GM11168 (cell line): ENCODE data around the gene TK2.
"Not testable (repeated sequence)": the region's sequence is repeated elsewhere in the genome, so short reads cannot be mapped to it uniquely, and the experiment has no call there.

Source experiments
- in situ Hi-C: fragments of 300-500 bp; cut with MboI; formaldehyde crosslinking; loops from one replicate; pipeline ENCODE4 v1.12.0; 2022; ENCODE audit warnings: low sequenced_read_pairs; ENCODE audit not compliant: unreplicated experiment

The TK2 gene

DNA sequence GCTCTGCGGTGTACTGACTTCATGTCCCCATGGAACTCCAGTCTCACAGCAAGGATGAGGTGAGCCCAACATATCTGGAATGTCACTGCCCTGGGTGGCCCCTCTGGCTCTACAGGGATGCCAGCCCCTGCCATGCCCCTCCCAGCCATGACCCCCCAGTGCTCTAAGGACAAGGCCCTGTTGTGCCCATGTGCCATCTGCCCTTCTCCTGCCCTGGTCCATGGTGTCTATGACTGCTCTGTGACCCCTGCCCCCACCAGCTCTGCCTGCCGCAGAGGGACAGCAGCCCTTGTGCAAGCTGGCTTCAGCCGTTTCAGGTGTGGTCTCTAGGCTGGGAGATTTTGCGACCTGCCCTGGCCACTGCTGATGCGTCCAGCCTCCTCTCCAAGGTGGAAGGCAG lies 40.3 kb downstream of the TK2 start:
- in situ Hi-C loops, result no loop called here

- in situ Hi-C loops, result no loop called here
Observed at GRCh38 chr16:66508914-66509496, 40.9 kb downstream of the TK2 start.

DNA sequence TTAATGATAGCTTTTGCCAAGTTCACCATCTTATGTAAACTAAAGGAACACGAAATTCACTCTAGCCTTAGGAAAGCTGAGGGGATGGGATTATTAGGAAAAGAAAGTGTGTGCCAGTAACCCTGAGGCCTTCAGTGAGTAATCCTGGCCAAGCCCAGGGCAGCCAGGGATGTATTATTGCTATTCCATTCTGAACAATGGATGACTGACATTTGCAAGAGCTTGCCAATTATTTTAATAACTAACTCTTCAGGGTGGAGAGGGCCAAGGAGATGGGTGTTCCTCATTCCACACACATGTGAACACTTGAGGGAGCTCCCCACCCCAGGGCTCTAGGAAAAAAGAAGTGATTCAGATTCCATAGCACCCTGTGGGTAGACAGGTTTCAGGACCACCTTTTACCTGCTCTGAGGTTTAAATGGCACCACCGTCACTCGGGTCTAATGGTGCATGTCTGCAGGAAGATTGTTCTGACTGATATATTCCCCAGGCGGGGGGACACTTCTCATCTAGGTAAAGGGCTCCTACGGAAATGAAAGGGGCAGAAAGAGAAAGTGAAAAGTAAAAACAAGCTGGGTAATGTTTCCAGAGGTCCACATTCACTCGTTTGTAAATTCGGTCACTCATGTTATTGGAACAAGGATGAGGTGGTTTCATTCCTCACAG lies 41.5 kb downstream of the TK2 start:
- in situ Hi-C loops, result no loop called here

- in situ Hi-C loops, result no loop called here
Observed at GRCh38 chr16:66507731-66508239, 42.1 kb downstream of the TK2 start.

- in situ Hi-C loops, result no loop called here
Observed at GRCh38 chr16:66503612-66504011, 46.3 kb downstream of the TK2 start.

- in situ Hi-C loops, result no loop called here
Observed at GRCh38 chr16:66503030-66503429, 46.9 kb downstream of the TK2 start.

DNA sequence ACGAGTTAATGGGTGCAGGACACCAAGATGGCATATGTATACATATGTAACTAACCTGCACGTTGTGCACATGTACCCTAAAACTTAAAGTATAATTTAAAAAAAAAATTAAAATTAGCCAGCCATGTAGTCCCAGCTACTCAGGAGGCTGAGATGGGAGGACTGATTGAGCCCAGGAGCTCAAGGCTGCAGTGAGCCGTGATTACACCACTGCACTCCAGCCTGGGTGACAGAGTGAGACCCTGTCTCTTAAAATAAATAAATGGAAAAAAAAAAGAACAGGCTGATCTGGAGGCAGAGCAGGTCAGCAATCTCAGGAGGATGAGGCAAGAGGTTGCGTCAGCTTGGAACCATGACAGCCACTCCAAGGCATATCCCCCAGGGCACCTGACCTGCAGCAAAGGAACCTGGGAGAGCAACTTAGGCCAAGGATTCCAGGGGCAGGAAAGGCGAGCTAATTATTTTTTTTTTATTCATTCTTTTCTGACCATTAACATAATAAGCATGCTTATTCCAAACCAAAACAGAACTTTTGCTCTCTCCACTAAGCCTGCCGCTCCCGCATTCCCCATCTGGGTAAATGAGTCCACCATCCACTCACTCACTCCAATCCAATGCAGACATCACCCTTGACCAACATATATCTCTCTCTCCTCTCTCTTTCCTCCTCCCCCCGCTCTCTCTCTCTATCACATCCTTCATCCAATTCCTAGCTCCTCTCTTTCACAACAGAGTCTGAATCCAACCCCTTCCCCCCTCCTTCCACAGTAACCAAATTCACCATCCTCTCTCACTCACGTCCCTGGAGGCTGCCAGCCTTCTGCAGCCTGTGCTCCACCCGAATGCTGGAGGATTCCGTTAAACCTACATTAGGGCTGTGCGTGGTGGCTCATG lies 47.7 kb downstream of the TK2 start:
- in situ Hi-C loops, result no loop called here

DNA sequence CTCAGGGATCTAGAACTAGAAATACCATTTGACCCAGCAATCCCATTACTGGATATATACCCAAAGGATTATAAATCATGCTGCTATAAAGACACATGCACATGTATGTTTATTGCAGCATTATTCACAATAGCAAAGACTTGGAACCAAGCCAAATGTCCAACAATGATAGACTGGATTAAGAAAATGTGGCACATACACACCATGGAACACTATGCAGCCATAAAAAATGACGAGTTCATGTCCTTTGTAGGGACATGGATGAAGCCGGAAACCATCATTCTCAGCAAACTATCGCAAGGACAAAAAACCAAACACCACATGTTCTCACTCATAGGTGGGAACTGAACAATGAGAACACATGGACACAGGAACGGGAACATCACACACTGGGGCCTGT lies 48.4 kb downstream of the TK2 start:
- in situ Hi-C loops, result not testable (repeated sequence)

GRCh38 chr16:66497921-66498320 lies 52.0 kb downstream of the TK2 start:
- in situ Hi-C loops, result not testable (repeated sequence)

DNA sequence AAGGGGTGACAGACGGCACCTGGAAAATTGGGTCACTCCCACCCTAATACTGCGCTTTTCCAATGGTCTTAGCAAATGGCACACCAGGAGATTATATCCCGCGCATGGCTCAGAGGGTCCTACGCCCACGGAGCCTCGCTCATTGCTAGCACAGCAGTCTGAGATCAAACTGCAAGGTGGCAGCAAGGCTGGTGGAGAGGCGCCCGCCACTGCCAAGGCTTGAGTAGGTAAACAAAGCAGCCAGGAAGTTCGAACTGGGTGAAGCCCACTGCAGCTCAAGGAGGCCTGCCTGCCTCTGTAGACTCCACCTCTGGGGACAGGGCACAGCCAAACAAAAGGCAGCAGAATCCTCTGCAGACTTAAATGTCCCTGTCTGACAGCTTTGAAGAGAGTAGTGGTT lies 53.7 kb downstream of the TK2 start:
- in situ Hi-C loops, result not testable (repeated sequence)

DNA sequence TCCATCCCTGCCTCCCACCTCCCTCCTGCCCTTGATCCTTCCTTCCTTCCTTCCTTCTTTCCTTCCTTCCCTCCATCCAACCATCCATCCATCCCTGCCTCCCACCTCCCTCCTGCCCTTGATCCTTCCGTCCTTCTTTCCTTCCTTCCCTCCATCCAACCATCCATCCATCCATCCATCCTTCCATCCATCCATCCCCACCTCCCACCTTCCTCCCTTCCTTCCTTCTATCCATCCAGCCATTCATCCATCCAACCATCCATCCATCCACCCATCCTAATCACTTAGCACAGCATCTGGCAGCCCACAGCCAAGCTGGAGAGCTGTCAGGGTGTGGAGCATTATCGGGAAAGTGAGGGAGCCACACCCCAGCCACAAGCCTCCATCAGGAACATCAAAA lies 54.5 kb downstream of the TK2 start:
- in situ Hi-C loops, result no loop called here

DNA sequence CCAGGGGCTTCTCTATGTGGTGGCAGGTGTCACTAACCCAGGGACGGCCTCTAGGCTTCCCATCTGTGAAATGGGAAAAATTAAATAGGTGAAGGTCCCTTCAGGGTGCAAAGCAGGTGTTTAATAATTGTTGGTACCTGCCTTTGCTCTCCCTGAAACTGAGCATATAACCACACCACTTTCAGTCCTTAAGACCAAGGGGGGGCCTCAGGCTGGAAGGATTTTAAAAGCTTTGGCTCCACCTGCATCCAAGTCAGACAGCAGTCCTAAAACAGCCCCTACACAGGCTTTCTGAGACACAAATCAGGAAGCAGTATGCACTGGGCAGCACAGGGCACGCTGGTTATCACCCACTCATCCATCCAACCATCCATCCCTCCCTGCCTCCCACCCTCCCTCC lies 55.0 kb downstream of the TK2 start:
- in situ Hi-C loops, result no loop called here

DNA sequence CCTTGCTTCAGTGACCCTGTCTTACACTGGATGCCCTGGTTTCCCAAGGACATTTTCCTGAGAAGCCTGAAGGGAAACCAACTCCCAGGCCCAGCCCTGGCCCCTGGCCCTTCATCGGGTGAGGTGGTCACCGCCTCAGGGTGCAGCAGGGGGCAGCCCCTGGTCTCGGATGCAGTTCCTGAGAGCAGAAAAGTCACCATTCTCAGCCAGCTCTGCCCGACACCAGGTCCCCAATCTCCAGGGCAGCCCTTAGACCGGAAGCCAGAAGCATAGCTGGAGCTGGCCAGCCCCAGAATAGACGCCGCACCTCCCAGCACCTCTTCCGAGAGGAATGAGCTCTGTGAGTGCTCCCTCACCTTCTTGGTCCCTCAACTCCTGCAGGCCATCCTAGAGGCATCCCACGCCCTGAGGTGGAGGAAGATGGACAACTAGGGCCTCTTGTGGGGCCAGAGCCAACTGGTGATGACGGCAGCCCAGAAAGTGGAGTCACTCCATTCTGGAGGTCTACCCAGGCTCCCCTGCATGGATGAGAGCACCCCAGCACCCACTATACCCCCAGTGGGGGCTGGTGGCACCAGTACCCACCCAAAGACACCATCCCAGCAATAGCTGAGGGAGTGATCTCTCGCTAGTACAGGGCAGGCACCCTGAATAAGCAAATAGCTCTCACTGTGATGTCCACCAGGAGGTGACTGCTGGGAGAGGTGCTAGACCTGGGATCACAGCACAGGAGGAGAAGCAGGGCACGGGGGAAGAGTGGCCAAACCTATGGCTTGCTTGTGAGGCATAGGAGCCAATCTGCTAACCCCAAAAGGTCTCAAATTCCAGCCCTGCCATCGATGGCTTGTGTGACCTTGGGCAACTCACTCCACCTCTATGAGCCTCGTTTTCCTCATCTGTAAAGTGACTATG lies 56.2 kb downstream of the TK2 start:
- in situ Hi-C loops, result no loop called here

- in situ Hi-C loops, result no loop called here
Observed at GRCh38 chr16:66491716-66492064, 58.2 kb downstream of the TK2 start.

DNA sequence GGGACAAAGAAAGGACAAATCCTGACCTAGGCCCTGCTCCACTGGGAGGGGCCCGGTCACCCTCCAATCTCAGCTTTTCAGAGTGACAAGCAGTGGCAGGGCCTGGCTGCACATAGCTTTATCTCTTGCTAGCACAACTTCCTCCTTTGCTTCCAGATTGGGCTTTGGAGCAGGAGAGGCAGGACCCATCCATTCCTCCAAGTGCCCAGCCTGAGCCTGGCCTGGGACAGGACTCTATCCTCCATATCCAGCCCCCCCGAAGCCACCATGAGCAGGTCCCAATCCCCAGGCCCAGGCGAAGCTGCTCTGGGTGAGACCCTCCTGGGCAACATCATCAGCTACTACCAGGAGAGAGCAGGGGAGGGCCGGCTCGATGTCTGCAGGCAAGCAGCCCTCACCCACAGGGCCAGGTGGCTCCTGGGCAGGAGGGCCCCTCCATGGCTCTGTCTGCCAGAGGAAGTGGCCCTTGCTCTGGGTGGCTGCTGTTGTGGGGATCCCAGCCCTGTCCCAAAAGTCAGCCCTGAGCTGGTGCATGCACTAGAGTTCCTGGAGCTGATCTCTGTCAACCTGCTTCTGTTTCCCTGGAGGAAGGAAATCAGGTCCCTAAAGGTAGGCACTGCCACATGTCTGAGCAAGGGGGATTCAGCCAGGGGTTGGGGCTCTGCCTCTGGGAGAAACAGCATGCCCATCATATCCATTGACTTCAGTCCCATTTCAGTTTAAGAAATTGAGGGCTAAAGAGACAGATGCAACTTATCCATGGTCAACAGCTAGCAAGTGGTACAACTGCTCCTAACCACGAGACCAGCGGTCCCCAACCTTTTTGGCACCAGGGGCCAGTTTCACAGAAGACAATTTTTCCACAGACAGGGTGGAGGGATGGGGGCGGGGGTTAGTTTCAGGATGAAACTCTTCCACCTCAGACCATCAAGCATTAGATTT lies 58.9 kb downstream of the TK2 start:
- in situ Hi-C loops, result no loop called here

DNA sequence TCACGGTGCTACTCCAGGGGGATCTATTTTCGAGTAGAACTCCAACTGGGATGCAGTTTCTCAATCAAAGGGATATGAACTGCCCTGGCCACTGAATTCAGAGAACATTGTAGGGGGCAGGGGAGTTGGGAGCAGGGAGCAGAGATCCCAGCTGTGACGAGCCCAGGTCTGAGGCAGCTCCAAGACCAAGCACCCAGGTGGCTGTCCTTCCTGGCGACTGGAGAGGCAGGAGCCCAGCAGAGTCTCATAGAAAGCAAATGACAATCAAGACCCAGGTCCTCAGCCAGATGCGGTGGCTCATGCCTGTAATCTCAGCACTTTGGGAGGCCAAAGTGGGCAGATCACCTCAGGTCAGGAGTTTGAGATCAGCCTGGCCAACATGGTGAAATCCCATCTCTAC lies 60.1 kb downstream of the TK2 start:
- in situ Hi-C loops, result no loop called here

- in situ Hi-C loops, result no loop called here
Observed at GRCh38 chr16:66489385-66489784, 60.5 kb downstream of the TK2 start.

DNA sequence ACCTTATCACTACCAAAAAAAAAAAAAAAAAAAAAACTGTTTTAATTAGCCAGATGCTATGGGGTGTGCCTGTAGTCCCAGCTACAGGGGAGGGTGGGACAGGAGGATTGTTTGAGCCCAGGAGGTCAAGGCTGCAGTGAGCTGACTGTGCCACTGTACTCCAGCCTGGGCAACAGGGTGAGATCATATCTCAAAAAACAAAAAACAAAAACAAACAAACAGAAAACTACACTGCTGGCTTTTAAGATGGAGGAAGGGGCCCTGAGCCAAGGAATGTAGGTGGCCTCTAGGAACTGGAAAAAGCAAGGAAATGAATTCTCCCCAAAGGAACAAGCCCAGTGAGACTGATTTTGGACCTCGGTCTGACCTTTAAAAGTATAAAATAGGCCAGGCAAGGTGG lies 61.4 kb downstream of the TK2 start:
- in situ Hi-C loops, result no loop called here

GRCh38 chr16:66487580-66488275 lies 62.2 kb downstream of the TK2 start:
- in situ Hi-C loops, result no loop called here
